HL-60 (cell line): Measurements from ENCODE around the gene JPH4.

ENCODE experiments used
- DNase-seq, 2 experiments: peaks; one replicate each; pipeline ENCODE4 v3.0.0-alpha.2; 2010 to 2020; ENCODE audit warnings: low read depth in 1 of 2, low spot score in 1 of 2
- H3K27ac ChIP-seq: fragments of 250-450 bp; sonication (Bioruptor Pico); replicated peaks from 2 replicates; pipeline ENCODE4 v1.5.1; 2020; ENCODE audit warnings: mild to moderate bottlenecking, moderate library complexity
- H3K27me3 ChIP-seq: fragments of 250-450 bp; sonication (Bioruptor Pico); 2 replicates; pipeline ENCODE4 v1.5.1; 2021; ENCODE audit warnings: mild to moderate bottlenecking, moderate library complexity; ENCODE audit not compliant: insufficient read depth, poor library complexity, severe bottlenecking
- H3K4me3 ChIP-seq: replicated peaks from 2 replicates; pipeline ENCODE4 v1.5.1; 2011; ENCODE audit warnings: mild to moderate bottlenecking, control low read depth, low read length; ENCODE audit not compliant: insufficient read depth
- GABPA ChIP-seq: IDR thresholded peaks from 2 replicates; pipeline ENCODE4 v1.6.1; 2012; ENCODE audit warnings: low read depth
- POLR2AphosphoS5 ChIP-seq: IDR thresholded peaks from 2 replicates; pipeline ENCODE4 v1.6.1; 2012; ENCODE audit warnings: low read depth
- SPI1 ChIP-seq: IDR thresholded peaks from 2 replicates; pipeline ENCODE4 v1.6.1; 2012; ENCODE audit warnings: low read depth, mild to moderate bottlenecking, borderline replicate concordance
- TF ChIP-seq, protein P1 (sequence below): IDR thresholded peaks from 2 replicates; pipeline ENCODE4 v1.6.1; 2012; ENCODE audit warnings: low read depth; ENCODE audit not compliant: insufficient replicate concordance
- TF ChIP-seq, protein P2 (sequence below): IDR thresholded peaks from one replicate; pipeline ENCODE4 v1.5.1; 2011; ENCODE audit warnings: low read length, control low read depth, inconsistent platforms; ENCODE audit not compliant: insufficient read depth

JPH4 gene

DNA sequence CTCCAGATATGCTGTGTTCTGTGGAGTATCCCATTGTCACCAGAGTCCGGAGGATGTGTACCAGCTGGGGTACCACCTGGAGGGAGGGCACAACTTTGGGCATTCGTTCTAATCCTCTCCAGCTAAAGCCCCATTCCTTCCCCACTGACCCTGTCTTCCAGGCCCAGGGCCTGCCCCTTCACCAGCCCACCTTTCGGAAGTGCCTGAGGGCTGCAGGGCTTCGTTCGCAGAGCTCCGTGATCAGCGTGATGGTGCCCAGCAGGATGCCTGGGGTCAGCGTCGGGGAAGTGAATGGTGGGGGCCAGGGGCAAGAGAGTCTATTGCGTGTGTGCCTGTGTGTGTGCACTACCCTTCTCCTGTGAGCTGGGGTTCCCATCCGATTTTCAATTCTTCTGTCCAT, 13.0 kb downstream of the JPH4 start:
- no peak for DNase-seq
- Histone ChIP-seq H3K27ac (no peak overlapping the region), H3K4me3 (no peak overlapping the region), H3K27me3 (no peaks in the 10 kb centered on the region)
- TF ChIP-seq, protein P1, sequence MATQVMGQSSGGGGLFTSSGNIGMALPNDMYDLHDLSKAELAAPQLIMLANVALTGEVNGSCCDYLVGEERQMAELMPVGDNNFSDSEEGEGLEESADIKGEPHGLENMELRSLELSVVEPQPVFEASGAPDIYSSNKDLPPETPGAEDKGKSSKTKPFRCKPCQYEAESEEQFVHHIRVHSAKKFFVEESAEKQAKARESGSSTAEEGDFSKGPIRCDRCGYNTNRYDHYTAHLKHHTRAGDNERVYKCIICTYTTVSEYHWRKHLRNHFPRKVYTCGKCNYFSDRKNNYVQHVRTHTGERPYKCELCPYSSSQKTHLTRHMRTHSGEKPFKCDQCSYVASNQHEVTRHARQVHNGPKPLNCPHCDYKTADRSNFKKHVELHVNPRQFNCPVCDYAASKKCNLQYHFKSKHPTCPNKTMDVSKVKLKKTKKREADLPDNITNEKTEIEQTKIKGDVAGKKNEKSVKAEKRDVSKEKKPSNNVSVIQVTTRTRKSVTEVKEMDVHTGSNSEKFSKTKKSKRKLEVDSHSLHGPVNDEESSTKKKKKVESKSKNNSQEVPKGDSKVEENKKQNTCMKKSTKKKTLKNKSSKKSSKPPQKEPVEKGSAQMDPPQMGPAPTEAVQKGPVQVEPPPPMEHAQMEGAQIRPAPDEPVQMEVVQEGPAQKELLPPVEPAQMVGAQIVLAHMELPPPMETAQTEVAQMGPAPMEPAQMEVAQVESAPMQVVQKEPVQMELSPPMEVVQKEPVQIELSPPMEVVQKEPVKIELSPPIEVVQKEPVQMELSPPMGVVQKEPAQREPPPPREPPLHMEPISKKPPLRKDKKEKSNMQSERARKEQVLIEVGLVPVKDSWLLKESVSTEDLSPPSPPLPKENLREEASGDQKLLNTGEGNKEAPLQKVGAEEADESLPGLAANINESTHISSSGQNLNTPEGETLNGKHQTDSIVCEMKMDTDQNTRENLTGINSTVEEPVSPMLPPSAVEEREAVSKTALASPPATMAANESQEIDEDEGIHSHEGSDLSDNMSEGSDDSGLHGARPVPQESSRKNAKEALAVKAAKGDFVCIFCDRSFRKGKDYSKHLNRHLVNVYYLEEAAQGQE, result no peak
- no peak for TF ChIP-seq GABPA
- TF ChIP-seq POLR2AphosphoS5, result no peak
- TF ChIP-seq, protein P2, sequence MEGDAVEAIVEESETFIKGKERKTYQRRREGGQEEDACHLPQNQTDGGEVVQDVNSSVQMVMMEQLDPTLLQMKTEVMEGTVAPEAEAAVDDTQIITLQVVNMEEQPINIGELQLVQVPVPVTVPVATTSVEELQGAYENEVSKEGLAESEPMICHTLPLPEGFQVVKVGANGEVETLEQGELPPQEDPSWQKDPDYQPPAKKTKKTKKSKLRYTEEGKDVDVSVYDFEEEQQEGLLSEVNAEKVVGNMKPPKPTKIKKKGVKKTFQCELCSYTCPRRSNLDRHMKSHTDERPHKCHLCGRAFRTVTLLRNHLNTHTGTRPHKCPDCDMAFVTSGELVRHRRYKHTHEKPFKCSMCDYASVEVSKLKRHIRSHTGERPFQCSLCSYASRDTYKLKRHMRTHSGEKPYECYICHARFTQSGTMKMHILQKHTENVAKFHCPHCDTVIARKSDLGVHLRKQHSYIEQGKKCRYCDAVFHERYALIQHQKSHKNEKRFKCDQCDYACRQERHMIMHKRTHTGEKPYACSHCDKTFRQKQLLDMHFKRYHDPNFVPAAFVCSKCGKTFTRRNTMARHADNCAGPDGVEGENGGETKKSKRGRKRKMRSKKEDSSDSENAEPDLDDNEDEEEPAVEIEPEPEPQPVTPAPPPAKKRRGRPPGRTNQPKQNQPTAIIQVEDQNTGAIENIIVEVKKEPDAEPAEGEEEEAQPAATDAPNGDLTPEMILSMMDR, result no peak
- TF ChIP-seq SPI1, result no peak

DNA sequence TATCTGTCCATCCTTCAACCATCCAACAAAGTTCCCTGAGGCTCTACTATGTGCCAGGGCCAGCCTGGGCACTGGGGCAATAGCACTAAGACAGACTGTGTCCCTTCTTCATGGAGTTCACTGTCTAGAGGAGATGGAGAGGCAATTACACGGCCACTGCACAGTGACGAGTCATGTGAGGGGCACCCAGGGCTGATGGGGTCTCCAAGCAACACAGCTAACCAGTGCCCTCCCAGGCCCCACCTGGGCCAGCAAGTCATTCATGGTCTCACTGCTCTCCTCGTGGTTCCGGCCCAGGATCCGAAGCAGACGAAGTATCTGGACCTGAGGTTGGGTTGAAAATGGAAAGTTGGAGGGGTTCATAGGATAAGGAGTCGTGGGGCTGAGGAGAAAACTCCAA, 13.7 kb downstream of the JPH4 start:
- H3K4me3 ChIP-seq, result no peak overlapping the region
- TF ChIP-seq, protein P2, result no peak
- TF ChIP-seq GABPA (no peak), SPI1 (no peak), POLR2AphosphoS5 (no peak)
- TF ChIP-seq, protein P1, result no peak
- H3K27ac ChIP-seq, result no peak overlapping the region
- DNase-seq, result no peak
- no peaks in the 10 kb centered on the region for H3K27me3 ChIP-seq

DNA sequence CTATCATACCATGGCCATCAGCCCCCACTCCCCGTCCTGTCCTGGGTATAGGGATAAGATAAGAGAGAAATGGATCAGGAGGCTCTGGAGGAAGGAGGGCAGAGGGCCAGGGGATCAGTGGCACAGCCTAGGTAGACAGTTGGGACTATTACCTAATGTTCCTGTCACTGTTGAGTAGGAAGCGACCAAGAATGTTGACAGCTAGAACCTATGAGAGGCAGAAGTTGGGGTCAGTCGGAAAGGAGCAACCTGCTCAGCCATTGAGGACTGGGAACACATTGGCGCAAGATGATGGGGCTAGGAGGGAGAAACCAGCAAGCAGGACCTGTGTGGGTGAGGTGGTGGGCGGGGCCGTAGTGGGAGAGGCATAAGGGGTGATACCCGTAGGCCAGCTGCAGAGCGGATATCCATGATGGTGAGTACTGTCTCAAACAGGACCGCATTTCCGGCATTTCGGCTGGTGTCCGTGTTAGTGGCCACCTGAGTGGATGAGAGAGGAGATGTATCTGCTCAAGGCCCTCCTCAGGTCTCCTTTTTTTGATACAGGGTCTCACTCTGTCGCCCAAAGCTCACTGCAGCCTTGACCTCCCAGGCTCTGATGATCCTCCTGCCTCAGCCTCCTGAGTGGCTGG, 14.3 kb downstream of the JPH4 start:
- H3K27me3 ChIP-seq, result no peaks in the 10 kb centered on the region
- H3K27ac ChIP-seq, result no peak overlapping the region
- no peak overlapping the region for H3K4me3 ChIP-seq
- TF ChIP-seq, protein P1, result no peak
- TF ChIP-seq GABPA, result no peak
- 0 out of 2 replicates have a peak, but pooled peaks have one; percentile 51 for TF ChIP-seq POLR2AphosphoS5
- DNase-seq, result no peak
